Keratinocyte (primary cell): ENCODE results near the gene ENG. TPM values are rescaled to one million over a fixed set of nuclear protein-coding genes. Genes with fewer than 3 reads are reported as not detected.

Experiments
- DNase-seq: peaks from one replicate; pipeline ENCODE4 v3.0.0-alpha.2; 2011; ENCODE audit warnings: low read depth, missing footprints, low spot score
- FAIRE-seq: peaks from 2 replicates; lab custom pipeline; 2011; peaks lifted over from hg19 to GRCh38; lab: Jason Lieb, UNC
- H2AFZ ChIP-seq: 2 replicates; pipeline ENCODE4 v1.6.0; 2012; ENCODE audit warnings: low read length, control low read depth, inconsistent platforms; ENCODE audit not compliant: control insufficient read depth
- H3K27ac ChIP-seq: 2 replicates; pipeline ENCODE4 v1.5.1; 2011; ENCODE audit warnings: low read length; ENCODE audit not compliant: control insufficient read depth, insufficient read depth
- H3K27me3 ChIP-seq: 3 replicates; pipeline ENCODE4 v1.6.0; 2011; ENCODE audit warnings: low read length; ENCODE audit not compliant: control insufficient read depth, insufficient read depth; ENCODE audit errors: extremely low read depth
- H3K36me3 ChIP-seq, 2 experiments: 2 replicates in 1 of 2; 3 replicates in 1 of 2; pipeline ENCODE4 v1.5.1; 2011; ENCODE audit warnings: low read length in 2 of 2, mild to moderate bottlenecking in 1 of 2; ENCODE audit not compliant: control insufficient read depth in 2 of 2, insufficient read depth in 2 of 2; ENCODE audit errors: extremely low read depth in 1 of 2
- H3K4me1 ChIP-seq: 3 replicates; pipeline ENCODE4 v1.5.1; 2011; ENCODE audit warnings: low read length; ENCODE audit not compliant: control insufficient read depth, insufficient read depth; ENCODE audit errors: extremely low read depth
- H3K4me2 ChIP-seq: 3 replicates; pipeline ENCODE4 v1.6.0; 2011; ENCODE audit warnings: low read depth, low read length; ENCODE audit not compliant: control insufficient read depth, insufficient read depth; ENCODE audit errors: extremely low read depth
- H3K4me3 ChIP-seq, 3 experiments: fragments of 200-600 bp in 1 of 3; sonication (generic) in 1 of 3; 2 replicates in 2 of 3; 3 replicates in 1 of 3; pipeline ENCODE4 v1.5.1; 2011 to 2016; ENCODE audit warnings: low read length in 3 of 3, mild to moderate bottlenecking in 3 of 3, control low read depth in 2 of 3, inconsistent platforms in 1 of 3, low read depth in 1 of 3, mixed read lengths in 1 of 3, mixed run types in 1 of 3, moderate library complexity in 1 of 3; ENCODE audit not compliant: control insufficient read depth in 2 of 3, insufficient read depth in 2 of 3; ENCODE audit errors: extremely low read depth in 1 of 3
- H3K79me2 ChIP-seq: 2 replicates; pipeline ENCODE4 v1.6.0; 2012; ENCODE audit warnings: low read length; ENCODE audit not compliant: control insufficient read depth, insufficient read depth
- H3K9ac ChIP-seq: 3 replicates; pipeline ENCODE4 v1.6.0; 2011; ENCODE audit warnings: low read length; ENCODE audit not compliant: control insufficient read depth, insufficient read depth; ENCODE audit errors: extremely low read depth
- H3K9me1 ChIP-seq: 3 replicates; pipeline ENCODE4 v1.6.0; 2011; ENCODE audit warnings: low read length; ENCODE audit not compliant: control insufficient read depth, insufficient read depth; ENCODE audit errors: extremely low read depth
- H3K9me3 ChIP-seq: 2 replicates; pipeline ENCODE4 v1.5.1; 2012; ENCODE audit warnings: low read depth, low read length; ENCODE audit not compliant: control insufficient read depth
- H4K20me1 ChIP-seq: 3 replicates; pipeline ENCODE4 v1.6.0; 2011; ENCODE audit warnings: low read length; ENCODE audit not compliant: control insufficient read depth, insufficient read depth; ENCODE audit errors: extremely low read depth
- EZH2 ChIP-seq: IDR thresholded peaks from one replicate; pipeline ENCODE4 v1.6.1; 2012; ENCODE audit warnings: inconsistent platforms, mild to moderate bottlenecking, low read length, moderate library complexity
- dilution Hi-C: fragments of 300-500 bp; cut with MboI; formaldehyde crosslinking; loops from one replicate; pipeline ENCODE4 v1.7.0; 2020; ENCODE audit warnings: low sequenced_read_pairs; ENCODE audit not compliant: extremely low pct_ligation_motif_present
- polyA plus RNA-seq, 5 experiments: library from polyadenylated mRNA; depleted of rRNA in 3 of 5; stranded (reverse) in 3 of 5; stranded (forward) in 1 of 5; unstranded in 1 of 5; fragments of >200 nt; gene quantifications; 1 replicate in 1 of 5; 2 replicates in 3 of 5; 3 replicates in 1 of 5; pipeline versions ENCODE4 v1.2.1 to v1.2.3, GENCODE V29; 2011 to 2012; ENCODE audit warnings: missing spikeins in 2 of 5, low read depth in 1 of 5, low replicate concordance in 1 of 5
- TF ChIP-seq, protein P1 (sequence below), 3 experiments: IDR thresholded peaks in 1 of 3; conservative IDR thresholded peaks in 1 of 3; optimal IDR thresholded peaks in 1 of 3; 2 replicates in 2 of 3; 3 replicates in 1 of 3; pipeline versions ENCODE3 to v1.5.1; 2011; ENCODE audit warnings: low read length in 3 of 3, mild to moderate bottlenecking in 3 of 3, moderate library complexity in 2 of 3, control low read depth in 1 of 3, inconsistent platforms in 1 of 3; ENCODE audit not compliant: insufficient read depth in 2 of 3; ENCODE audit errors: extremely low read depth in 1 of 3

ENG gene
- polyA plus RNA-seq, 1 donor (not counting 4 experiments of a cell fraction or from before 2014, with no cell fraction given), result 0.22 TPM

DNA sequence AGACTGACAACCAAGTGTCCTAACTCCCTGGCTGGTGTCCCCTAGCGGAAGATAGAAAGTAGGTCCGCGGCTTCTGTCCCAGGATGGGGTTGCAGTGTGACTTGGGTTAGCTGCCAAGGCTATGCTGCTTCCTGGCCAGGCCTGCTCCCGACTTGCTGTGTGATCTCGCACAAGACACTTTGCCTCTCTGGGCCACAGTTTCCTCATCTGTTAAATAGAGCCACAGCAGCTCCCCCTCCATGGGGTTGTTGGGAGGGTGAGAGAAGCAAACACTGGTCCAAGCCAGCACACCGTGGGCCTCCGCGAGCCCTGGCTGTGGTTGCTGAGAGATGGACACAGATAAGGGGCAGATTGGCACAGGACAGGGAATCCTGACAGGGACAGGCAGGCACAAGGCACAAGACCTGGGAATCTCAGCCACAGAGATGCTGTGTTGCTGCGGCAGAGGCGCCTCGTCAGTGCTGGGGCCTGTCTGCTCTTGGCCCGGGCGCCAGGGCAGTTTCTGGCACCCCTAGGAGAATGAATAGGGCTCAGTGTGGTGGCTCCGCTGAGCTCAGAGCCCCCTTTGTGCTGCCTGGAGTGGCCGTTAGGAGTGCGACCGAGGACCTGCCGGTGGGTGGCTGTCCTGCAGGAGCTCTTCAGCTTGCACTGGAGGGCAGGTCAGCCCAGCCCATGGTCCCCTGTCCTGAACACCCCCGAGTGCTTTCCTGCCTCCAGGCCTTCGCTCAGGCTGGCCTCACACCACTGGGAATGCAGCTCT is 74.2 kb downstream of the ENG start:
- H3K9ac ChIP-seq, result no peak overlapping the region
- no peaks in the 10 kb centered on the region for H4K20me1 ChIP-seq
- peaks cover 2% of the 10 kb centered on the region for H3K4me1 ChIP-seq
- no peaks in the 10 kb centered on the region for H3K9me1 ChIP-seq
- H3K4me2 ChIP-seq, result no peak overlapping the region
- no peaks in the 10 kb centered on the region for H3K79me2 ChIP-seq
- DNase-seq (no peak), FAIRE-seq (no peak)
- TF ChIP-seq EZH2, result no peak
- TF ChIP-seq, protein P1, sequence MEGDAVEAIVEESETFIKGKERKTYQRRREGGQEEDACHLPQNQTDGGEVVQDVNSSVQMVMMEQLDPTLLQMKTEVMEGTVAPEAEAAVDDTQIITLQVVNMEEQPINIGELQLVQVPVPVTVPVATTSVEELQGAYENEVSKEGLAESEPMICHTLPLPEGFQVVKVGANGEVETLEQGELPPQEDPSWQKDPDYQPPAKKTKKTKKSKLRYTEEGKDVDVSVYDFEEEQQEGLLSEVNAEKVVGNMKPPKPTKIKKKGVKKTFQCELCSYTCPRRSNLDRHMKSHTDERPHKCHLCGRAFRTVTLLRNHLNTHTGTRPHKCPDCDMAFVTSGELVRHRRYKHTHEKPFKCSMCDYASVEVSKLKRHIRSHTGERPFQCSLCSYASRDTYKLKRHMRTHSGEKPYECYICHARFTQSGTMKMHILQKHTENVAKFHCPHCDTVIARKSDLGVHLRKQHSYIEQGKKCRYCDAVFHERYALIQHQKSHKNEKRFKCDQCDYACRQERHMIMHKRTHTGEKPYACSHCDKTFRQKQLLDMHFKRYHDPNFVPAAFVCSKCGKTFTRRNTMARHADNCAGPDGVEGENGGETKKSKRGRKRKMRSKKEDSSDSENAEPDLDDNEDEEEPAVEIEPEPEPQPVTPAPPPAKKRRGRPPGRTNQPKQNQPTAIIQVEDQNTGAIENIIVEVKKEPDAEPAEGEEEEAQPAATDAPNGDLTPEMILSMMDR (optimal IDR thresholded peaks at IDR 0.05 in 1 of 3, IDR thresholded peaks at IDR 0.05 in 1 of 3, conservative IDR thresholded peaks at IDR 0.05 in 1 of 3; ENCODE audit: extremely low read depth in 1 of 3, insufficient read depth in 2 of 3, low read length in 3 of 3), result no peak
- H3K27ac ChIP-seq, result no peak overlapping the region
- H3K9me3 ChIP-seq, result no peaks in the 10 kb centered on the region
- H3K4me3 ChIP-seq, result no peak overlapping the region
- H3K27me3 ChIP-seq, result no peaks in the 10 kb centered on the region
- no peaks in the 10 kb centered on the region for H3K36me3 ChIP-seq
- dilution Hi-C loops, result no loop called here
- H2AFZ ChIP-seq, result no peak overlapping the region

DNA sequence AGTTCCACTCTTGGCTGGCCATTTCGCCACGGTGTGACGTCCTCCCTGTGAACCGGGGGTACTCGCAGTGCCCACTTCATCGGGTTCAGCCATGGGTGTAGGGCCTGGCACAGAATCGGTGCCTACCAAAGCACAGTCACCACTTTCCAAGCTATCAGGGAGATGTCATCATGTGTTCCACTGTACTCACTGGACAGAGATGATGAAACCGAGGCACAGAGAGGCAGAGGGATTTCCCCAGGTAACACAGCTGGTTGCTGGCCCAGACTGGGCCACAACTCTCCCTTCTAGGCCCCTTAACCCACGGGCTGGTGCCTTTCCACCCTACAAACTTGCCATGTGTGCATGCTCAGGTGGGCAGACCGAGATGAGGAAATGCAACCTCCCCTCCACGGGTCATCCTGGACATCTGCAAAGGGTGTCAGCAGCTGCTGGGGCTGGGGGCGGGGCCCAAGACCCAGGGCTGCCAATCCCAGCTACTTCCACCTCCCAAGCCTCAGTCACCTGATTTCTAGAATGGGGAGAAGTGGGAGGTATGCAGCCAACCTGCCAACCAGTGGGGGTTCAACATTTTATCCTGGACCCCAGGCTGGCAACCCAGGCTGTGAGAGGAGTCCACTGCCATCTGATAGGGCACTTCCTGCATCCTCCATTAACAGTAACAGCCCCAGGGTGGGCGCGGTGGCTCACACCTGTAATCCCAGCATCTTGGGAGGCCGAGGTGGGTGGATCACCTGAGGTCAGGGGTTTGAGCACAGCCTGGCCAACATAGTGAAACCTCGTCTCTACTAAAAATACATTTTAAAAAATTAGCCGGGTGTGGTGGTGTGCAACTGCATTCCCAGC is 75.1 kb downstream of the ENG start:
- Histone ChIP-seq H3K79me2 (no peaks in the 10 kb centered on the region), H3K27me3 (no peaks in the 10 kb centered on the region), H3K27ac (no peak overlapping the region), H4K20me1 (no peaks in the 10 kb centered on the region), H2AFZ (no peak overlapping the region), H3K4me2 (no peak overlapping the region), H3K4me1 (no peaks in the 10 kb centered on the region), H3K9me3 (no peaks in the 10 kb centered on the region), H3K4me3 (no peak overlapping the region), H3K36me3 (no peaks in the 10 kb centered on the region), H3K9ac (no peak overlapping the region), H3K9me1 (no peaks in the 10 kb centered on the region)
- FAIRE-seq, result no peak
- dilution Hi-C loops, result no loop called here
- no peak for TF ChIP-seq EZH2
- TF ChIP-seq, protein P1 (optimal IDR thresholded peaks at IDR 0.05 in 1 of 3, IDR thresholded peaks at IDR 0.05 in 1 of 3, conservative IDR thresholded peaks at IDR 0.05 in 1 of 3; ENCODE audit: extremely low read depth in 1 of 3, insufficient read depth in 2 of 3, low read length in 3 of 3), result no peak
- DNase-seq, result no peak
